Stimulated activated CD4-positive, alpha-beta T cell treated with anti-CD3 and anti-CD28 coated beads, Interleukin-15, amount 100 ng/mL, for 24 hours (primary cell): ENCODE data around the gene USPL1.
"Not testable (repeated sequence)": the region's sequence is repeated elsewhere in the genome, so short reads cannot be mapped to it uniquely, and the experiment has no call there.

Source experiments
- DNase-seq: peaks from one replicate; pipeline ENCODE4 v3.0.0-alpha.2; 2020

Gene USPL1

DNA sequence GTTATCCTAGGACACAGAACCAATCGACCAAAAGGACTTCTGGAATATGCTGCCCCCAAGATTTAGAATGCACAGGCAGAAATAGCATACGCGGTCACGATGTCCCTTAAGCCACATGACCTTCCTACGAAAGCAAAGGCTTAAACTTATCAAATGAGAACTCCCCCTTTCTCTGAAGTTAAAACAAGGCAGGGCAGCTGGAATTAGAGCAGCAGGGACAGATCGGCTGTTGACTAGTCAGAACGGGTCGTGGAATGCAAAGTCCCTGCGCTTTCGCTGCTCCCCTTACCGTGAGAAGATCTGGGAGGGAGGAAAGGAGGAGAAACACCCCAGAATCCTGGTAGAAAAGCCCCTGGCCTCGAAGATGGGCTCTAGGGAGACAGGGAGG is 799 bp upstream of the USPL1 start:
- DNase-seq = no peak

DNA sequence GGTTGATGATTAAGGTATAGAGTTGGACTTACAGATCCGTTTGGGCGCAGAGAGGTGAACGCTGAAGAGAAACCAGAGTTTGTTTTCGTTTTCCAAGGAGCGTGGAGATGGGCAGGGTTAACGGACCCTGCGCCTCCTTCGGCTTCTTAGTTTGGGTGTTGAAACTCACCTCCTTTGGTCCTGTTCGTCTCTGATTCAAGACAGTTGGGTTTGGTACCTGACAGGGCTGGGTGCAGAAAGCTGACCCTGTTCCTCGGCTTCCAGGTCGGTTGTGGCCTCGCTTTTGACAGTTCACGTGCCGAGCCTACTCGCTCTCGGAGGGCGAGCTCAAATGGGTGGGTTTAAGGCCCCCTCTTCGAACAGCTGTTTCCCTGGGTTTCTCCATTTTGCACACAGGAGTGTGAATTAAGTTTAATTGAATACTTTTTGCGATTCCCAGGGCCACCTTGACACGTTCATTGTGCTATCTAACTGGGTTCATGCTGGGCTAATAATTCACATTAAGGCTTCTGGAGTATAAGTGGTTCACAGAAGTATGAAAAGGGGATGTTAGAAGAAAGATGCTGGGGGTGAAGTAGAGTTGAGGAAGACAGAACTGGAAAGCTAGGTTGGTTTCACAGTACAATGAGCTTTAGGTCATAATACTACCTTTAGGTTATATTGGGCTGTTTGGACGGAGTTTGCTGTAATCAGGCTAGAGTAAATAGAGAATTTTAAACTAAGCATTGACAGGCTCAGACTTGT is 638 bp downstream of the USPL1 start:
- no peak for DNase-seq

GRCh38 chr13:30618930-30619279 is 1.2 kb downstream of the USPL1 start:
- no peak for DNase-seq

GRCh38 chr13:30619731-30620130 is 2.0 kb downstream of the USPL1 start:
- no peak for DNase-seq

DNA sequence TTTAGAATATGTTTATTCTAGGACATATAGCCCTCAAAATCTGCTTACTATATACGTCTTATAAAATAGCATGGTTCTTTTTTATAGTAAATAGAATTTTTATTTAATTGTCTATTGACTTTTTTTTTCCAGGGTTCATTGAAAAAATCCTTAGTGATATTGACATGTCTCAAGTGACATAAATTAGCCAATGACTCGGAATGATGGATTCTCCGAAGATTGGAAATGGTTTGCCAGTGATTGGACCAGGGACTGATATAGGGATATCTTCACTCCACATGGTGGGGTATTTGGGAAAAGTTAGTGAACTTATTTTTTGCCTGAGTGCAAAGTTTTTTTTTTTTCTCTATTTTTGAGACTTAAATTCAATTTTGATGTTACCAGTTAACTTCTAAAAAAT is 3.2 kb downstream of the USPL1 start:
- no peak for DNase-seq

DNA sequence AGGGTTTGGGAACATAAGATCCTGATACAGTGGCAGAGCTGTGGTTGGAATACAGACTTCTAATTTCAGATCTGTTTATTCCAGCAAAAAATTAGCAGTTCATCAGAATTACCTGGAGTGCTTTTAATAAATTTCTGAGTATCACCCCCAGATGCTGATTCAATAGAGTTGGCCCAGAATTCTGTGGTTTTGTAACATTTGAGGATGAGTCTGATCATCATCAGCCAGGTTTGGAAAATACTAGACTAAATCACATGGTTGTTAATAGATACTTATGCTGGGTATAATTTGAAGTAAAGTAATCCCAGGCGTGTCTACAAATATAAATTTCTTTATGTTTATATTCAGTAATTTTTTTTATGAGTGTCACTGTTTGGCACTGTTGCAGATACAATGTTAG is 4.8 kb downstream of the USPL1 start:
- no peak for DNase-seq

DNA sequence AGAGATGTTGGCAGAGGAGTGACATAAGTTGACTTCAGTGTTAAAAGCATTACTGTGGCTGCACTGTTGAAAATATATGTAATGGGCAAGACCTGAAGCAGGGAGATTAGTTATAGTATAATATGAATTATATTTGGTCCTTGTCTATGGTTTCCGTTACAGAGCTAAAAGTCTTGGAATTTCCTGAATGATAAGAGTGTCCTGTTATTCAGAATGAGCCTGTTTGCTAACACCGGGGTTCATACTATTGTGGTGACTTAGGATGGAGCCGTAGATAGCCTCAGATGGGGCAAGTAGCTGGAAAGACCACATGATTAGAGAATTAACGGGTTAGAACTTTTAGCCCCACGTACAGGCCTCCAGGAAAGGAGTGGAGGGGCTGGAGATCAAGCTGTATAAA is 5.7 kb downstream of the USPL1 start:
- DNase-seq = no peak

GRCh38 chr13:30624630-30625029 is 6.9 kb downstream of the USPL1 start:
- DNase-seq = no peak

DNA sequence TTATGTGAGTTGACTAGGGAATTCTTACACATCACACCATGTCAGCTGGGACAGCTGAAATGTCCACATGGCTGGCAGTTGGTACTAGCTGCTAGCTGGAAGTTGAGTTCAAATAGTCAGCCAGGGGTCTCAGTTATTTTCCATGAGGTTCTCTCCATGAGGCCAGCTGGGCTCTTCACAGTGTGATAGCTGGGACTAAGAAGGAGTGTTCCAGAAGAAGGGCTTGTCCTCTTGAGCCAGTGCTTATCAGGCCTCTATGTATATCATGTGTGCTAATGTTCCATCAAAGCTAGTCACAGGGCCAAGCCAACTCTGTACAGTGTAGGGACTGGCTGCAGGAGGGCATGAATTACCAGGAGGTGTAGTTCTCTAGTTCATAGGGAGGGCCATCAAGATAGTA is 11.8 kb downstream of the USPL1 start:
- no peak for DNase-seq

- no peak for DNase-seq
These were observed 16.1 kb downstream of the USPL1 start for GRCh38 chr13:30633861-30634260.

GRCh38 chr13:30634838-30635237 is 17.1 kb downstream of the USPL1 start:
- DNase-seq = no peak

- no peak for DNase-seq
These were observed 20.6 kb downstream of the USPL1 start for GRCh38 chr13:30638301-30638700.

- DNase-seq = no peak
These were observed 22.0 kb downstream of the USPL1 start for GRCh38 chr13:30639671-30640070.

- DNase-seq = not testable (repeated sequence)
These were observed 23.5 kb downstream of the USPL1 start for GRCh38 chr13:30641173-30641572.

DNA sequence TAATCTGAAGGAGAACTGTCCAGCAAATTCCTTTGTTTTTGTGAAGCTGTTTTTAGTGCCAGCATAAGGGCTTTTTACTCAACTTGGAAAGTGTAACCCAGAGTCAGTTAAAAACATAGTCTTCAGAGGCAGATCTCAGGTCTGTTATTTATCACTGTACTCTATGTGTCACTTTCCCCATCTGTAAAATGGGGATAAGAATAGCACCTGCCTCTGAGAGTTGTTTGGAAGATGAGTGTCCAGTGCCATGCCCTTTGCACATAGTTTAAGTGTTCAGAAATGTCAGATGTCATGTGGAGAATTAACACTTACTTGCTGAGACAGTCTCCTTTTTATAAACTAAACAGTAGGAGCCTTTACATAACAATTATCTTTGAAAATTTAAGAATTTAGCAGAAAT is 27.9 kb downstream of the USPL1 start:
- DNase-seq = no peak

- DNase-seq = no peak
These were observed 29.7 kb downstream of the USPL1 start for GRCh38 chr13:30647420-30647819.

- DNase-seq = no peak
These were observed 30.3 kb downstream of the USPL1 start for GRCh38 chr13:30647824-30648521.

DNA sequence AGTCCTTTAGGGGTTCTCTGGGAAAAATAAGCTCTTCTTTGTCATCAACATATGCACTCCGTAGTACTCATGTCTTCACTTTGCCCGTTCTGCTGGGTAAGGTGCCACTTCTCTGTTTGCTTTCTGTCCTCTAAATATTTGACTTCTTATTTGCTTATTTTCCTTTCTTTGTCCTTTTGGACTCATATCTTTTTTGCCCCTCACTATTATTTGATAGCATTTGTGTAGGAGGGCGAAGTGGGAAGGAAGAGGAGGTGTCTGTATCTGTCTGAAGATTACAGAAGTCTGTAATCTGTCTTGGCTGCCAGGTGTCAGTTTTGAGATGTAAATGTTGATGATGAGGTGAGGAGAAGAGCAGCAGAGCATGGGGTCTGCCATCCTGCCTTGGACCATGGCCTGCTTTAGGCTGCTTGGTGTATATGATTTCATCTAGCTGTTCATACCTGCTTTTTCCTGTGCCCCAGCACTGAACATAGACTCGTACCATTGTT is 30.8 kb downstream of the USPL1 start:
- no peak for DNase-seq

DNA sequence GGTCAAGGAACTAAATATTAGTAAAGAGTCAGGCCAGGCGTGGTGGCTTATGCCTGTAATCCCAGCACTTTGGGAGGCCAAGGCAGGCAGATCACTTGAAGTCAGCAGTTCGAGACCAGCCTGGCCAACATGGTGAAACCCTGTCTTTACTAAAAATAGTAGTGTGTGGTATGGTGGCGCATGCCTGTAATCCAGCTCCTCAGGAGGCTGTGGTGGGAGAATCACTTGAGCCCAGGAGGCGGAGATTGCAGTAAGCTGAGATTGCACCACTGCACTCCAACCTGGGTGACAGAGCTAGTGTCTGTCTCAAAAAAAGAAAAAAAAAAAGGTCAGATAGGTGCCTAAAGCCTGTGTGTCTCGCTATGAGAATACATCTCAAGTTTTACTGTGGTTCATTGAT is 33.9 kb downstream of the USPL1 start:
- DNase-seq = not testable (repeated sequence)

GRCh38 chr13:30652746-30653386 is 35.1 kb downstream of the USPL1 start:
- no peak for DNase-seq

GRCh38 chr13:30654430-30654829 is 36.7 kb downstream of the USPL1 start:
- DNase-seq = peak; percentile 7

DNA sequence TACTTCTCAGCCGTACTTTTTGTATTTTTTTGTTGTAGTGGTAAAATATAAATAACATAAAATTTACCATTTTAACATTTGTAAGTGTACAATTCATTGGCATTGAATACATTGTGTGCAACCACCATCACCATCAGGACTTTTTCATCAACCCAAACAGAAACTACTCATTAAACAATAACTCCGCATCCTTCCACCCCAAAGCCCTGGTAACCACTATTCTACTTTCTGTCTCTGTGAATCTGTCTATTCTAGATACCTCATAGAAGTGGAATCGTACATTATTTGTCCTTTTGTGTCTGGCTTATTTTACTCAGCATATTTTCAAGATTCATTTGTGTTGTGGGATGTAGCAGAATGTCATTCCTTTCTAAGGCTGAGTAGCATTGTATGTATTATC is 38.5 kb downstream of the USPL1 start:
- no peak for DNase-seq

GRCh38 chr13:30659980-30660379 is 42.3 kb downstream of the USPL1 start:
- no peak for DNase-seq

DNA sequence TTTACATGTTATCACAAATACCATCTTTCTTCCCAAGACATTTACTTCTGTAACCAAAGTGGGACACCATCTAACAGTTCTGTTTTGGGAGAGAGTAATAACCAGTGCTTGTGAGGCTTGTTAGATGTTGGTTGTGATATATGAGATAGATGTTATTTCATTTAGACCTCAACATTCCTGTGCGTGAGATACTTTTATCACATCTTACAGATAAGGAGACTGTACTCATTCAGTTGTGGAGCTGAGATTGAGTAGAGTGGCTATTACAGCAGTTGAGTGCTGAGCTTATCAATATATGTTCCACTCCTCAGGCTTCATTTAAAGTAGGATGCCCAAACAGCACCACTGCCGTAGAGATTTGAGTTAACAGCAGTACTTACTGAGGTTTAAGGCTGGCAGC is 43.1 kb downstream of the USPL1 start:
- DNase-seq = no peak
